H1 (cell line): ENCODE results near the gene HMGXB3.
A peak's percentile ranks its signal among the peaks of the same experiment; 100 is the strongest.

Experiments
- CBX8 ChIP-seq: fragments of 300-800, 300-1000 bp; sonication (generic); IDR thresholded peaks from 2 replicates; pipeline ENCODE4 v1.7.1; 2016; ENCODE audit warnings: low read depth, low read length, borderline replicate concordance
- CTCF ChIP-seq, 3 experiments: IDR thresholded peaks; 1 replicate in 2 of 3; 2 replicates in 1 of 3; pipeline versions ENCODE4 v1.5.1 to v1.6.1; 2011; ENCODE audit warnings: low read length in 3 of 3, mild to moderate bottlenecking in 3 of 3, inconsistent platforms in 2 of 3, low read depth in 1 of 3, moderate library complexity in 1 of 3; ENCODE audit not compliant: insufficient read depth in 1 of 3; ENCODE audit errors: control extremely low read depth in 1 of 3
- EP300 ChIP-seq, 2 experiments: IDR thresholded peaks; 1 replicate in 1 of 2; 2 replicates in 1 of 2; pipeline ENCODE4 v1.6.1; 2011 to 2012; ENCODE audit warnings: low read depth in 2 of 2, low read length in 2 of 2, mild to moderate bottlenecking in 2 of 2, borderline replicate concordance in 1 of 2, inconsistent platforms in 1 of 2, moderate library complexity in 1 of 2
- EZH2 ChIP-seq: fragments of 200-600 bp; sonication (generic); IDR thresholded peaks from 2 replicates; pipeline ENCODE4 v1.7.1; 2012; ENCODE audit warnings: low read depth, mild to moderate bottlenecking, moderate library complexity, low read length, inconsistent platforms; ENCODE audit not compliant: severe bottlenecking
- GABPA ChIP-seq: IDR thresholded peaks from 2 replicates; pipeline ENCODE4 v1.6.1; 2011; ENCODE audit warnings: mild to moderate bottlenecking, low read length, moderate library complexity, borderline replicate concordance; ENCODE audit not compliant: insufficient read depth
- KDM5A ChIP-seq: fragments of 200-600 bp; IDR thresholded peaks from 2 replicates; pipeline ENCODE4 v1.7.1; 2012; ENCODE audit warnings: mild to moderate bottlenecking, low read length, inconsistent platforms, mixed read lengths
- MAFK ChIP-seq: IDR thresholded peaks from 2 replicates; pipeline ENCODE4 v1.6.1; 2012; ENCODE audit warnings: low read depth, mild to moderate bottlenecking, improper control_type of control experiment, low read length
- POLR2A ChIP-seq, 2 experiments: IDR thresholded peaks; 1 replicate in 1 of 2; 2 replicates in 1 of 2; pipeline ENCODE4 v1.6.1; 2011; ENCODE audit warnings: low read depth in 2 of 2, low read length in 2 of 2, mild to moderate bottlenecking in 2 of 2; ENCODE audit errors: control extremely low read depth in 1 of 2
- POLR2AphosphoS5 ChIP-seq: IDR thresholded peaks from 2 replicates; pipeline ENCODE4 v1.6.1; 2011; ENCODE audit warnings: low read depth, low read length
- RNF2 ChIP-seq: fragments of 200-900, 300-1000 bp; sonication (generic); IDR thresholded peaks from 2 replicates; pipeline ENCODE4 v1.7.1; 2016; ENCODE audit warnings: borderline replicate concordance, low read depth, mild to moderate bottlenecking, antibody characterized with exemption, low read length; ENCODE audit not compliant: poor library complexity, severe bottlenecking; ENCODE audit errors: missing control alignments
- RXRA ChIP-seq: IDR thresholded peaks from 2 replicates; pipeline ENCODE4 v1.6.1; 2011; ENCODE audit warnings: low read depth, mild to moderate bottlenecking, low read length, moderate library complexity; ENCODE audit not compliant: insufficient read depth
- TCF12 ChIP-seq: IDR thresholded peaks from 2 replicates; pipeline ENCODE4 v1.6.1; 2011; ENCODE audit warnings: low read depth, mild to moderate bottlenecking, low read length
- USF2 ChIP-seq: IDR thresholded peaks from 2 replicates; pipeline ENCODE4 v1.6.1; 2011; ENCODE audit warnings: low read length, improper control_type of control experiment
- ZNF274 ChIP-seq: IDR thresholded peaks from 2 replicates; pipeline ENCODE4 v1.7.0; 2012; ENCODE audit warnings: low read length, borderline replicate concordance; ENCODE audit errors: extremely low read depth

DNA sequence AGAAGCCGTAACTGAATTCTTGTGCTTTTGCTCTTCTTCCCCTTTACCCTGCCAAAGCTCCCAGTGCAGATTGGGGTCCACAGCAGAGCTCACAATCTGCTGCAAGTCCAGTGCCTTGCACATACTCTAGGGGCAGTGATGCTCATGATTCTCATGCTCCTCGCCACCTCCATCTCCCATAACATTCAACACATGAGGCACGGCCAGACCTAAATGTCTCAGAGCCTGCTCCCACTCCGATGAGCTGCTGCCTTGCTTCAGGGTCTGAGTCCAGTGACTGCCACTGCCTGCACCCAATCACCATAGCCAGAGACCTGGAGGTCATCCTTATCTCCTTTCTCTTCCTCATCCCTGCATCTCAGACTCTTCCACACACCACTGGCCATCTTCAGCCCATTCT, 75.3 kb downstream of the HMGXB3 start:
- TF ChIP-seq CTCF (IDR thresholded peaks at IDR 0.05; ENCODE audit: control extremely low read depth in 1 of 3, insufficient read depth in 1 of 3, low read depth in 1 of 3, low read length in 3 of 3), result peak; percentile 7 to 33 (median 22); a peak in 3 of 4 replicates
- no peak for TF ChIP-seq KDM5A
- TF ChIP-seq EP300 (IDR thresholded peaks at IDR 0.05; ENCODE audit: borderline replicate concordance in 1 of 2, low read depth in 2 of 2, low read length in 2 of 2), result no peak
- no peak for TF ChIP-seq POLR2AphosphoS5
- no peak for TF ChIP-seq RXRA
- no peak for TF ChIP-seq USF2
- TF ChIP-seq RNF2, result no peak
- TF ChIP-seq MAFK, result no peak
- no peak for TF ChIP-seq GABPA
- TF ChIP-seq TCF12, result no peak
- no peak for TF ChIP-seq ZNF274
- no peak for TF ChIP-seq EZH2
- no peak for TF ChIP-seq POLR2A (IDR thresholded peaks at IDR 0.05; ENCODE audit: control extremely low read depth in 1 of 2, low read depth in 2 of 2, low read length in 2 of 2)
- TF ChIP-seq CBX8, result no peak
